ENCODE data around the gene ASB2. TPM values are rescaled to one million over a fixed set of nuclear protein-coding genes. Genes with fewer than 3 reads are reported as not detected.
A peak's percentile ranks its signal among the peaks of the same experiment; 100 is the strongest.

ASB2 gene
- total and polyA plus RNA-seq, 2 of the 13 experiments (the other 11 are each of a cell fraction or from before 2014, with no cell fraction given) = 0.82 to 4.1 TPM

DNA sequence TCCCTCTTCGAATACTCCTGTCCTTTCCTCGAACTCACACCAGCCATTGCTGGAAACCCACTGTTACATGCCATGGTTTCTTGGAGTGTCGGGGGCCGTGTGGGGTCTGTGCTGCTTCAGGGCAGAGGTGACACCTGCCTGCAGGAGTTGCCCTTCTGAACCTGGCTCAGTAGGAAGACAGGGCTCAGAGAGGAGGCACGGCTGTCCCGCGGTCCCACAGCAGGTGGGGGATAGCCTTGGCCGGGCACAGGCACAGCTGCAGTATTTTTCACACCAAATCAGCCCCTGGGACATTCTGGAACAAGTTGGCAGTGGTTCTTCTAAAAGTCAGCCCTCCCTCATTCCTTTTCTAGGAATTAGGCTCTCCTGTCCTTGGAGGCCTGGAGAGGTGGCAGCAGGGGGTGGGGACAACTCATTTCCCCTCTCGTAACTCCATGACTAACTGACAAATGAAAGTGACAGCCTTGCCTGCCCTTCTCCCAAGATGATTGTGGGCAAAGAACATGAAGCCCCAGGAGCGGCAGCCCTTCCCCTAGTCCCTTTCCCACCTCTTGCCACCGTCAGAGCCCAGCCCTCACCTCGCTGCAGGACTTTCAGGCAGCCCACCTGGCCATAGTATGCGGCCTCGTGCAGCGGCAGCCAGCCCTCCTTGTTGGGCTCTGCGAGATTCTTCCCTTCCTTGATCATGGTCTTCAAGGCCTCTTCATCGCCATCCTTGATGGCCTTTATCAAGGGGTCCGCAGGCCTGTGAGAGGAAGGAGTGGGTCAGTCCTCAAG lies 22.4 kb downstream of the ASB2 start (continued):
- TF ChIP-seq RCOR2 (CRISPR knock-in tag; IDR thresholded peaks at IDR 0.05) = 0 out of 2 replicates have a peak, but pooled peaks have one; percentile 3
- no peak for TF ChIP-seq NR2C2 (CRISPR knock-in tag; IDR thresholded peaks at IDR 0.05; ENCODE audit: borderline replicate concordance)
- no peak for TF ChIP-seq MIER3 (CRISPR knock-in tag; IDR thresholded peaks at IDR 0.05; ENCODE audit: borderline replicate concordance)
- no peak for TF ChIP-seq SP140L (CRISPR knock-in tag; IDR thresholded peaks at IDR 0.05; ENCODE audit: borderline replicate concordance)
- no peak for TF ChIP-seq HINFP (CRISPR knock-in tag; IDR thresholded peaks at IDR 0.05; ENCODE audit: low read depth)
- TF ChIP-seq ZNF781 (CRISPR knock-in tag; IDR thresholded peaks at IDR 0.05; ENCODE audit: borderline replicate concordance, not compliant biosample characterization) = no peak
- no peak for TF ChIP-seq PRPF4 (IDR thresholded peaks at IDR 0.05; ENCODE audit: low read depth, low read length, poor library complexity, severe bottlenecking)
- TF ChIP-seq CREM (IDR thresholded peaks at IDR 0.05) = no peak
- no peak for TF ChIP-seq CREM (CRISPR knock-in tag; IDR thresholded peaks at IDR 0.05)
- TF ChIP-seq NFKB2 (CRISPR knock-in tag; IDR thresholded peaks at IDR 0.05; ENCODE audit: borderline replicate concordance) = no peak
- no peak for TF ChIP-seq JUNB (CRISPR knock-in tag; IDR thresholded peaks at IDR 0.05; ENCODE audit: borderline replicate concordance)
- TF ChIP-seq RELA (CRISPR knock-in tag; IDR thresholded peaks at IDR 0.05) = no peak
- TF ChIP-seq ZNF33A (CRISPR knock-in tag; IDR thresholded peaks at IDR 0.05; ENCODE audit: borderline replicate concordance) = no peak
- TF ChIP-seq ZNF644 (CRISPR knock-in tag; IDR thresholded peaks at IDR 0.05; ENCODE audit: low read depth) = no peak
- TF ChIP-seq ZNF83 (CRISPR knock-in tag; IDR thresholded peaks at IDR 0.05; ENCODE audit: borderline replicate concordance) = no peak
- TF ChIP-seq, protein P1, sequence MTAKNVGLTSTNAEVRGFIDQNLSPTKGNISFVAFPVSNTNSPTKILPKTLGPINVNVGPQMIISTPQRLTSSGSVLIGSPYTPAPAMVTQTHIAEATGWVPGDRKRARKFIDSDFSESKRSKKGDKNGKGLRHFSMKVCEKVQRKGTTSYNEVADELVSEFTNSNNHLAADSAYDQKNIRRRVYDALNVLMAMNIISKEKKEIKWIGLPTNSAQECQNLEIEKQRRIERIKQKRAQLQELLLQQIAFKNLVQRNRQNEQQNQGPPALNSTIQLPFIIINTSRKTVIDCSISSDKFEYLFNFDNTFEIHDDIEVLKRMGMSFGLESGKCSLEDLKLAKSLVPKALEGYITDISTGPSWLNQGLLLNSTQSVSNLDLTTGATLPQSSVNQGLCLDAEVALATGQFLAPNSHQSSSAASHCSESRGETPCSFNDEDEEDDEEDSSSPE (CRISPR knock-in tag; IDR thresholded peaks at IDR 0.05) = no peak
- TF ChIP-seq IRF9 (CRISPR knock-in tag; IDR thresholded peaks at IDR 0.05; ENCODE audit: borderline replicate concordance) = no peak
- no peak for TF ChIP-seq ETS1 (CRISPR knock-in tag; IDR thresholded peaks at IDR 0.05)
- TF ChIP-seq MXD4 (CRISPR knock-in tag; IDR thresholded peaks at IDR 0.05) = no peak
- TF ChIP-seq, protein P2, sequence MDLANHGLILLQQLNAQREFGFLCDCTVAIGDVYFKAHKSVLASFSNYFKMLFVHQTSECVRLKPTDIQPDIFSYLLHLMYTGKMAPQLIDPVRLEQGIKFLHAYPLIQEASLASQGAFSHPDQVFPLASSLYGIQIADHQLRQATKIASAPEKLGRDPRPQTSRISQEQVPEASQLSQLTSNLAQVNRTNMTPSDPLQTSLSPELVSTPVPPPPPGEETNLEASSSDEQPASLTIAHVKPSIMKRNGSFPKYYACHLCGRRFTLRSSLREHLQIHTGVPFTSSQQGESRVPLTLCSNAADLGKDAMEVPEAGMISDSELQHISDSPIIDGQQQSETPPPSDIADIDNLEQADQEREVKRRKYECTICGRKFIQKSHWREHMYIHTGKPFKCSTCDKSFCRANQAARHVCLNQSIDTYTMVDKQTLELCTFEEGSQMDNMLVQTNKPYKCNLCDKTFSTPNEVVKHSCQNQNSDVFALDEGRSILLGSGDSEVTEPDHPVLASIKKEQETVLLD (CRISPR knock-in tag; IDR thresholded peaks at IDR 0.05; ENCODE audit: low read depth) = no peak
- TF ChIP-seq ZNF382 (CRISPR knock-in tag; IDR thresholded peaks at IDR 0.05; ENCODE audit: borderline replicate concordance) = no peak
- no peak for TF ChIP-seq TEF (CRISPR knock-in tag; IDR thresholded peaks at IDR 0.05)
- TF ChIP-seq ZNF841 (CRISPR knock-in tag; IDR thresholded peaks at IDR 0.05; ENCODE audit: borderline replicate concordance) = no peak
